ENCODE results near the gene CGREF1. TPM values are rescaled to one million over a fixed set of nuclear protein-coding genes. Genes with fewer than 3 reads are reported as not detected.

Gene CGREF1
- total and polyA plus RNA-seq, 11 donors, result 0.24 to 2.7 (median 0.92) TPM; not detected in 1

GRCh38 chr2:27050996-27051901, 67.7 kb downstream of the CGREF1 start, which contains the start of gene AGBL5:
Gene AGBL5 (plus strand): TSS chr2:27051668. CDS start chr2:27052959, 1,291 bp downstream.
- TF ChIP-seq CTCF (IDR thresholded peaks at IDR 0.05), result no peak
- peak in 1 of 2 donors; percentile 63 for TF ChIP-seq POLR2A (IDR thresholded peaks at IDR 0.05)

More at GRCh38 chr2:27050996-27051901, 67.7 kb downstream of the CGREF1 start, which contains the start of gene AGBL5:
- H3K27me3 ChIP-seq, result no peaks in the 10 kb centered on the region
- H3K9me3 ChIP-seq, result no peaks in the 10 kb centered on the region
- peaks cover 0 to 33% (median 26%) of the 10 kb centered on the region in 9 donors for H3K36me3 ChIP-seq
- peak within 1 kb of the TSS; percentile 47 to 95 (median 90) for H3K27ac ChIP-seq
- H3K4me3 ChIP-seq, result peak within 1 kb of the TSS; percentile 73 to 97 (median 91)
- peaks cover 0 to 25% (median 12%) of the 10 kb centered on the region in 12 donors for H3K4me1 ChIP-seq
- DNase-seq (peak; percentile 94 to 97 (median 95)), ATAC-seq (peak; percentile 82 to 88 (median 84))
- intact Hi-C loops (cut with DNase I), result loop anchor here in 6 of 10 donors (1.0 to 5.0 kb wide), 10 partner anchors 18 to 81 kb away; partner anchors contain the start of genes KHK (in 4 of the 6), OST4 (in 2 of the 6), MAPRE3 (in 1 of the 6) and TMEM214 (in 1 of the 6)
- 0% methylated on average over 41 to 67 of the region's 67 CpGs for WGBS, 4 donors

Other genes starting within 250 kb of the CGREF1 start
- 10 to 100 TPM; 27.4 to 55.2 (median 42.3) TPM for gene MAPRE3, start 148.5 kb downstream of the CGREF1 start, total RNA-seq
- 10 to 100 TPM; 28.7 to 65.0 TPM for gene MAPRE3, start 148.5 kb downstream of the CGREF1 start, polyA plus RNA-seq
- 10 to 100 TPM; 18.3 to 58.0 (median 31.6) TPM for gene TMEM214, start 86.2 kb downstream of the CGREF1 start, total RNA-seq
- gene TMEM214, start 86.2 kb downstream of the CGREF1 start, polyA plus RNA-seq, result 10 to 100 TPM; 27.4 to 57.0 TPM
- 10 to 100 TPM in 4 of 9 donors, 1 to 10 TPM in 5; 4.9 to 12.5 (median 9.9) TPM for gene AGBL5, start 67.5 kb downstream of the CGREF1 start, total RNA-seq
- gene AGBL5, start 67.5 kb downstream of the CGREF1 start, polyA plus RNA-seq, result 1 to 10 TPM; 4.5 to 7.9 TPM
- 100 to 1,000 TPM; 215 to 466 (median 343) TPM for gene OST4, start 47.5 kb downstream of the CGREF1 start, total RNA-seq
- gene OST4, start 47.5 kb downstream of the CGREF1 start, polyA plus RNA-seq, result 100 to 1,000 TPM; 335 to 517 TPM
- 10 to 100 TPM in 8 of 9 donors, 1 to 10 TPM in 1; 7.5 to 76.9 (median 16.3) TPM for gene EMILIN1, start 40.5 kb downstream of the CGREF1 start, total RNA-seq
- gene EMILIN1, start 40.5 kb downstream of the CGREF1 start, polyA plus RNA-seq, result 10 to 100 TPM; 21.0 to 31.2 TPM
- 1 to 10 TPM in 8 of 9 donors, under 1 TPM in 1; 0.89 to 3.9 (median 1.8) TPM for gene KHK, start 32.4 kb downstream of the CGREF1 start, total RNA-seq
- 1 to 10 TPM; 1.3 to 2.0 TPM for gene KHK, start 32.4 kb downstream of the CGREF1 start, polyA plus RNA-seq
- 1 to 10 TPM in 8 of 9 donors, not detected in 1; 1.2 to 3.9 (median 2.0) TPM for gene ABHD1, start 4.7 kb upstream of the CGREF1 start, total RNA-seq
- gene ABHD1, start 4.7 kb upstream of the CGREF1 start, polyA plus RNA-seq, result 1 to 10 TPM in 1 of 2 donors, under 1 TPM in 1; 0.47 to 6.2 TPM
- 10 to 100 TPM; 41.1 to 74.5 (median 48.7) TPM for gene PREB, start 15.5 kb upstream of the CGREF1 start, total RNA-seq
- gene PREB, start 15.5 kb upstream of the CGREF1 start, polyA plus RNA-seq, result 10 to 100 TPM; 54.3 to 99.4 TPM
- gene PRR30, start 20.3 kb upstream of the CGREF1 start, total RNA-seq, result not detected
- not detected for gene PRR30, start 20.3 kb upstream of the CGREF1 start, polyA plus RNA-seq
- under 1 TPM in 3 of 9 donors, not detected in 6; 0.07 to 0.85 (median 0.68) TPM for gene TCF23, start 29.9 kb upstream of the CGREF1 start, total RNA-seq
- gene TCF23, start 29.9 kb upstream of the CGREF1 start, polyA plus RNA-seq, result under 1 TPM; 0.04 TPM
- gene ATRAID, start 92.9 kb upstream of the CGREF1 start, total RNA-seq, result 100 to 1,000 TPM in 8 of 9 donors, 10 to 100 TPM in 1; 96.9 to 210 (median 144) TPM
- gene ATRAID, start 92.9 kb upstream of the CGREF1 start, polyA plus RNA-seq, result 100 to 1,000 TPM; 126 to 195 TPM
- 10 to 100 TPM in 5 of 9 donors, 1 to 10 TPM in 4; 6.3 to 16.7 (median 10.3) TPM for gene SLC5A6, start 93.1 kb upstream of the CGREF1 start, total RNA-seq
- gene SLC5A6, start 93.1 kb upstream of the CGREF1 start, polyA plus RNA-seq, result 10 to 100 TPM in 1 of 2 donors, 1 to 10 TPM in 1; 6.7 to 37.7 TPM
- 10 to 100 TPM in 2 of 9 donors, 1 to 10 TPM in 7; 5.0 to 14.2 (median 6.7) TPM for gene CAD, start 98.2 kb upstream of the CGREF1 start, total RNA-seq
- 1 to 10 TPM; 3.2 to 9.3 TPM for gene CAD, start 98.2 kb upstream of the CGREF1 start, polyA plus RNA-seq
- 10 to 100 TPM in 2 of 9 donors, 1 to 10 TPM in 7; 5.0 to 18.1 (median 9.0) TPM for gene SLC30A3, start 143.9 kb upstream of the CGREF1 start, total RNA-seq
- gene SLC30A3, start 143.9 kb upstream of the CGREF1 start, polyA plus RNA-seq, result 1 to 10 TPM; 5.6 to 9.2 TPM
- 1 to 10 TPM in 5 of 9 donors, under 1 TPM in 4; 0.36 to 3.3 (median 1.2) TPM for gene DNAJC5G, start 156.3 kb upstream of the CGREF1 start, total RNA-seq
- 1 to 10 TPM in 1 of 2 donors, under 1 TPM in 1; 0.11 to 1.8 TPM for gene DNAJC5G, start 156.3 kb upstream of the CGREF1 start, polyA plus RNA-seq
- gene TRIM54, start 163.3 kb upstream of the CGREF1 start, total RNA-seq, result 100 to 1,000 TPM; 175 to 329 (median 241) TPM
- 100 to 1,000 TPM; 128 to 324 TPM for gene TRIM54, start 163.3 kb upstream of the CGREF1 start, polyA plus RNA-seq
- 1 to 10 TPM in 6 of 9 donors, under 1 TPM in 3; 0.60 to 2.5 (median 1.1) TPM for gene UCN, start 189.3 kb upstream of the CGREF1 start, total RNA-seq
- gene UCN, start 189.3 kb upstream of the CGREF1 start, polyA plus RNA-seq, result 1 to 10 TPM; 1.3 to 1.4 TPM
- gene MPV17, start 204.0 kb upstream of the CGREF1 start, total RNA-seq, result 100 to 1,000 TPM in 1 of 9 donors, 10 to 100 TPM in 8; 48.8 to 103 (median 65.7) TPM
- 100 to 1,000 TPM in 1 of 2 donors, 10 to 100 TPM in 1; 69.3 to 134 TPM for gene MPV17, start 204.0 kb upstream of the CGREF1 start, polyA plus RNA-seq
- gene GTF3C2, start 237.6 kb upstream of the CGREF1 start, total RNA-seq, result 10 to 100 TPM; 19.9 to 42.6 (median 28.3) TPM
- 10 to 100 TPM; 17.8 to 21.9 TPM for gene GTF3C2, start 237.6 kb upstream of the CGREF1 start, polyA plus RNA-seq

All from heart left ventricle (tissue), 16 donors.